Measurements from ENCODE around the gene RCAN2.

RCAN2 gene

DNA sequence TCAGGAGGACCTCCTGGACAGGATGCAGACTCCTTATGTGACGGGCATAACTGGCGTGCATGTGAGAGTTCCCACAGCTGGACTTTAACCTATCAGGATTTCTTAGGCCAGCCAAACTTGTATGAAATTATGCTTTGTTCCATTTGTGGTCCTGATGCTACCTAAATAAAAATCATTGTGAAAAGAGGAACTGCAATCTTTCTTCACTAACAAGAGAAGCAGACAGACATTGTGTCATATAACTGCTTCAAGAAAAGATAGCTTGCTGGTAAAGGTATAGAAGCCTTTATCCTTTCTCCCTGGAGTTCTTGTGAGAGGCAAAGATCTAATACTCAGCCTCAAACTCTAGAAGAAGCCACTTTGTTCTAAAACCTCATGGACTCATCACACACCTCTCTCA, 233.0 kb downstream of the RCAN2 start:
- TF ChIP-seq, protein P1, sequence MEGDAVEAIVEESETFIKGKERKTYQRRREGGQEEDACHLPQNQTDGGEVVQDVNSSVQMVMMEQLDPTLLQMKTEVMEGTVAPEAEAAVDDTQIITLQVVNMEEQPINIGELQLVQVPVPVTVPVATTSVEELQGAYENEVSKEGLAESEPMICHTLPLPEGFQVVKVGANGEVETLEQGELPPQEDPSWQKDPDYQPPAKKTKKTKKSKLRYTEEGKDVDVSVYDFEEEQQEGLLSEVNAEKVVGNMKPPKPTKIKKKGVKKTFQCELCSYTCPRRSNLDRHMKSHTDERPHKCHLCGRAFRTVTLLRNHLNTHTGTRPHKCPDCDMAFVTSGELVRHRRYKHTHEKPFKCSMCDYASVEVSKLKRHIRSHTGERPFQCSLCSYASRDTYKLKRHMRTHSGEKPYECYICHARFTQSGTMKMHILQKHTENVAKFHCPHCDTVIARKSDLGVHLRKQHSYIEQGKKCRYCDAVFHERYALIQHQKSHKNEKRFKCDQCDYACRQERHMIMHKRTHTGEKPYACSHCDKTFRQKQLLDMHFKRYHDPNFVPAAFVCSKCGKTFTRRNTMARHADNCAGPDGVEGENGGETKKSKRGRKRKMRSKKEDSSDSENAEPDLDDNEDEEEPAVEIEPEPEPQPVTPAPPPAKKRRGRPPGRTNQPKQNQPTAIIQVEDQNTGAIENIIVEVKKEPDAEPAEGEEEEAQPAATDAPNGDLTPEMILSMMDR (IDR thresholded peaks at IDR 0.05; ENCODE audit: control insufficient read depth, extremely low read depth, insufficient read depth) = no peak
- no peak overlapping the region for H3K4me3 ChIP-seq (ENCODE audit: low read depth, low read length)
- DNase-seq (ENCODE audit: low read depth) = no peak

DNA sequence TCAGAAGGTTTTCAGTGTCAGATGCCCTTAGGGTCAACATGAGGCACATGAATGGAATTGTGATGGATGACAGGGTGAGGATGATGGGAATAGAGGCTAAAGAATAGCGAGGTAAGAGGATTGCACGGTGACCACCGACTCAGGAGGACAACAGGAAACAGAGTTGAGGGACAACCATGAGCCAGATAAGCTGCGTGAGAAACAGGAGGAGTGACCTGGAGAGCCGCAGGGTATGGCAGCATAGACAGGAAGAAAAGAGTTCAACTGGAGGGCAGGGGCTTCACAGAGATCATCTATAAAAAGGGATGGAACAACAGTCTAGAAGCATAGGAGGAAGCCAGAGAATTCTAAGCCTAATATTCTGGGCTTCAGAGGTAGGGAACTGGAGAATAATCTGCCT, 235.7 kb downstream of the RCAN2 start:
- DNase-seq (ENCODE audit: low read depth) = no peak
- H3K4me3 ChIP-seq (ENCODE audit: low read depth, low read length) = no peak overlapping the region
- TF ChIP-seq, protein P1 (IDR thresholded peaks at IDR 0.05; ENCODE audit: control insufficient read depth, extremely low read depth, insufficient read depth) = no peak

GRCh38 chr6:46254946-46255345, 236.3 kb downstream of the RCAN2 start:
- H3K4me3 ChIP-seq (ENCODE audit: low read depth, low read length) = no peak overlapping the region
- DNase-seq (ENCODE audit: low read depth) = no peak
- TF ChIP-seq, protein P1 (IDR thresholded peaks at IDR 0.05; ENCODE audit: control insufficient read depth, extremely low read depth, insufficient read depth) = no peak

GRCh38 chr6:46254331-46254730, 236.9 kb downstream of the RCAN2 start:
- TF ChIP-seq, protein P1 (IDR thresholded peaks at IDR 0.05; ENCODE audit: control insufficient read depth, extremely low read depth, insufficient read depth) = no peak
- DNase-seq (ENCODE audit: low read depth) = no peak
- H3K4me3 ChIP-seq (ENCODE audit: low read depth, low read length) = no peak overlapping the region

- TF ChIP-seq, protein P1 (IDR thresholded peaks at IDR 0.05; ENCODE audit: control insufficient read depth, extremely low read depth, insufficient read depth) = no peak
- no peak for DNase-seq (ENCODE audit: low read depth)
- no peak overlapping the region for H3K4me3 ChIP-seq (ENCODE audit: low read depth, low read length)
These were observed 239.5 kb downstream of the RCAN2 start for GRCh38 chr6:46251583-46252339.

DNA sequence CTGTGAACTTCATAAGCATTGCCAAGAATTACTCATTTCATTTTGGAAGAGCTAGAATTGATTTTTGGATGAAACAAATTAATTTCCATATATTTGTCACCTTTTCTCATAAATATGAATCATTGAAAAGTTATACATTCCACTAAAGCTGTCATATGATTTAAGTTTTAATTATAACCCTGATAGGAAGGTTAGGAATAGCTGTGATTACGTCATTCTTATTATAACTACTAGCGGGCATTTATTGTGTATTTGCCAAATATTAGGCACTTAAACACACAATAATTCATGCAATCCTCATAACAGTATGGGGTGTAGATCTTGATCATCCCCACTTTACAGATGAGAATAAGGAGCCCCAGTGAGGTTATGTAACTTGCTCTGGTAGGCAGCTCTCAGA, 243.1 kb downstream of the RCAN2 start:
- no peak for DNase-seq (ENCODE audit: low read depth)

More for the DNA sequence above, 243.1 kb downstream of the RCAN2 start:
- TF ChIP-seq, protein P1 (IDR thresholded peaks at IDR 0.05; ENCODE audit: control insufficient read depth, extremely low read depth, insufficient read depth) = no peak
- no peak overlapping the region for H3K4me3 ChIP-seq (ENCODE audit: low read depth, low read length)
